GM23338 (cell line): ENCODE data around the gene AQP12B.

ENCODE experiments used
- CREB1 ChIP-seq: fragments of 250-450 bp; sonication (Bioruptor Pico); IDR thresholded peaks from 2 replicates; pipeline ENCODE4 v1.5.0; 2020; ENCODE audit warnings: low read depth, mild to moderate bottlenecking, moderate library complexity
- EZH2 ChIP-seq: fragments of 200-600 bp; sonication (generic); IDR thresholded peaks from one replicate; pipeline ENCODE4 v1.8.0; 2017; ENCODE audit warnings: antibody characterized with exemption, mild to moderate bottlenecking, low read depth; ENCODE audit not compliant: unreplicated experiment
- EZH2phosphoT487 ChIP-seq: fragments of 200-600 bp; sonication (generic); IDR thresholded peaks from one replicate; pipeline ENCODE4 v1.8.1; 2018; ENCODE audit warnings: antibody characterized with exemption; ENCODE audit not compliant: unreplicated experiment
- JUNB ChIP-seq: IDR thresholded peaks from one replicate; pipeline ENCODE4 v1.6.1; 2016; ENCODE audit warnings: antibody characterized with exemption; ENCODE audit not compliant: unreplicated experiment
- NANOG ChIP-seq: IDR thresholded peaks from 2 replicates; pipeline ENCODE4 v1.6.1; 2016; ENCODE audit warnings: antibody characterized with exemption, borderline replicate concordance
- POLR2AphosphoS5 ChIP-seq: IDR thresholded peaks from 2 replicates; pipeline ENCODE4 v1.6.1; 2016; ENCODE audit warnings: antibody characterized with exemption, low read depth
- ZNF114 ChIP-seq: fragments of 250-450 bp; sonication (Bioruptor Pico); IDR thresholded peaks from 2 replicates; pipeline ENCODE4 v1.5.0; 2020; ENCODE audit warnings: mild to moderate bottlenecking, moderate library complexity
- TF ChIP-seq, protein P1 (sequence below), 2 experiments: fragments of 200-600 bp in 1 of 2; sonication (generic) in 1 of 2; conservative IDR thresholded peaks; 2 replicates each; pipeline versions ENCODE4 v1.5.1 to v1.6.1; 2016 to 2017; ENCODE audit warnings: antibody characterized with exemption in 2 of 2, low read depth in 2 of 2, mild to moderate bottlenecking in 2 of 2, moderate library complexity in 1 of 2
- TF ChIP-seq, protein P2 (sequence below): IDR thresholded peaks from one replicate; pipeline ENCODE4 v1.6.1; 2018; ENCODE audit warnings: antibody characterized with exemption; ENCODE audit not compliant: unreplicated experiment

DNA sequence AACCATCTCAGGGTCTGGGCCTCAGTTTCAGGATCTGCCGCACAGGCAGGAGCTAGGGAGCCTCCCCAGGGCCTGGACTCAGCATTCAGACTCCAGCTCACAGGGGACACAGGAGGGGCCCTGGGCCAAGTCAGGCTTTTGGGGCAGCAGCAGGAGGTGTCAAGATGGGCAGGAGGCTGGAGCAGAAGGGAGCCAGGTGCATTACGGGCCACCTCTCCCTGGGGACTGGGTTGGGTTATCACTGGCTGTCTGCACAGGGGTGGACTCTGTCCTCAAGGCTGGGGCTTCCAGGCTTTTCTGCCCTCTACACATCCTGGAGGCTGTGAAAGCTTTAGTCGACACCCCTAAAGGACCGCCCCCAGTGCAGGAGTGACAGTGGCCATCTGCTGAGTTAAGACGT is 29.0 kb upstream of the AQP12B start:
- TF ChIP-seq, protein P1, sequence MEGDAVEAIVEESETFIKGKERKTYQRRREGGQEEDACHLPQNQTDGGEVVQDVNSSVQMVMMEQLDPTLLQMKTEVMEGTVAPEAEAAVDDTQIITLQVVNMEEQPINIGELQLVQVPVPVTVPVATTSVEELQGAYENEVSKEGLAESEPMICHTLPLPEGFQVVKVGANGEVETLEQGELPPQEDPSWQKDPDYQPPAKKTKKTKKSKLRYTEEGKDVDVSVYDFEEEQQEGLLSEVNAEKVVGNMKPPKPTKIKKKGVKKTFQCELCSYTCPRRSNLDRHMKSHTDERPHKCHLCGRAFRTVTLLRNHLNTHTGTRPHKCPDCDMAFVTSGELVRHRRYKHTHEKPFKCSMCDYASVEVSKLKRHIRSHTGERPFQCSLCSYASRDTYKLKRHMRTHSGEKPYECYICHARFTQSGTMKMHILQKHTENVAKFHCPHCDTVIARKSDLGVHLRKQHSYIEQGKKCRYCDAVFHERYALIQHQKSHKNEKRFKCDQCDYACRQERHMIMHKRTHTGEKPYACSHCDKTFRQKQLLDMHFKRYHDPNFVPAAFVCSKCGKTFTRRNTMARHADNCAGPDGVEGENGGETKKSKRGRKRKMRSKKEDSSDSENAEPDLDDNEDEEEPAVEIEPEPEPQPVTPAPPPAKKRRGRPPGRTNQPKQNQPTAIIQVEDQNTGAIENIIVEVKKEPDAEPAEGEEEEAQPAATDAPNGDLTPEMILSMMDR (conservative IDR thresholded peaks at IDR 0.05; ENCODE audit: low read depth in 2 of 2): no peak
- TF ChIP-seq, protein P2, sequence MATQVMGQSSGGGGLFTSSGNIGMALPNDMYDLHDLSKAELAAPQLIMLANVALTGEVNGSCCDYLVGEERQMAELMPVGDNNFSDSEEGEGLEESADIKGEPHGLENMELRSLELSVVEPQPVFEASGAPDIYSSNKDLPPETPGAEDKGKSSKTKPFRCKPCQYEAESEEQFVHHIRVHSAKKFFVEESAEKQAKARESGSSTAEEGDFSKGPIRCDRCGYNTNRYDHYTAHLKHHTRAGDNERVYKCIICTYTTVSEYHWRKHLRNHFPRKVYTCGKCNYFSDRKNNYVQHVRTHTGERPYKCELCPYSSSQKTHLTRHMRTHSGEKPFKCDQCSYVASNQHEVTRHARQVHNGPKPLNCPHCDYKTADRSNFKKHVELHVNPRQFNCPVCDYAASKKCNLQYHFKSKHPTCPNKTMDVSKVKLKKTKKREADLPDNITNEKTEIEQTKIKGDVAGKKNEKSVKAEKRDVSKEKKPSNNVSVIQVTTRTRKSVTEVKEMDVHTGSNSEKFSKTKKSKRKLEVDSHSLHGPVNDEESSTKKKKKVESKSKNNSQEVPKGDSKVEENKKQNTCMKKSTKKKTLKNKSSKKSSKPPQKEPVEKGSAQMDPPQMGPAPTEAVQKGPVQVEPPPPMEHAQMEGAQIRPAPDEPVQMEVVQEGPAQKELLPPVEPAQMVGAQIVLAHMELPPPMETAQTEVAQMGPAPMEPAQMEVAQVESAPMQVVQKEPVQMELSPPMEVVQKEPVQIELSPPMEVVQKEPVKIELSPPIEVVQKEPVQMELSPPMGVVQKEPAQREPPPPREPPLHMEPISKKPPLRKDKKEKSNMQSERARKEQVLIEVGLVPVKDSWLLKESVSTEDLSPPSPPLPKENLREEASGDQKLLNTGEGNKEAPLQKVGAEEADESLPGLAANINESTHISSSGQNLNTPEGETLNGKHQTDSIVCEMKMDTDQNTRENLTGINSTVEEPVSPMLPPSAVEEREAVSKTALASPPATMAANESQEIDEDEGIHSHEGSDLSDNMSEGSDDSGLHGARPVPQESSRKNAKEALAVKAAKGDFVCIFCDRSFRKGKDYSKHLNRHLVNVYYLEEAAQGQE: no peak
- TF ChIP-seq EZH2 (no peak), POLR2AphosphoS5 (no peak), EZH2phosphoT487 (no peak), CREB1 (CRISPR knock-in tag) (no peak), NANOG (no peak), ZNF114 (CRISPR knock-in tag) (no peak), JUNB (no peak)
